ENCODE data around the gene NGF.

NGF gene

GRCh38 chr1:115307661-115308060, 30.4 kb downstream of the NGF start:
- no peak for DNase-seq

GRCh38 chr1:115306146-115306545, 31.9 kb downstream of the NGF start:
- DNase-seq, result no peak

GRCh38 chr1:115303364-115303763, 34.7 kb downstream of the NGF start:
- no peak for DNase-seq

- DNase-seq, result peak; percentile 78
These were observed 35.6 kb downstream of the NGF start for GRCh38 chr1:115302390-115302961.

GRCh38 chr1:115301438-115302020, 36.5 kb downstream of the NGF start:
- DNase-seq, result no peak

- DNase-seq, result peak; percentile 94
These were observed 37.8 kb downstream of the NGF start for GRCh38 chr1:115300087-115300876.

- no peak for DNase-seq
These were observed 38.8 kb downstream of the NGF start for GRCh38 chr1:115299266-115299665.

- DNase-seq, result no peak
These were observed 41.1 kb downstream of the NGF start for GRCh38 chr1:115296981-115297380.

- DNase-seq, result no peak
These were observed 41.9 kb downstream of the NGF start for GRCh38 chr1:115295904-115296696.

- DNase-seq, result no peak
These were observed 44.1 kb downstream of the NGF start for GRCh38 chr1:115293899-115294298.

GRCh38 chr1:115293006-115293405, 45.0 kb downstream of the NGF start:
- DNase-seq, result no peak

GRCh38 chr1:115291741-115292140, 46.3 kb downstream of the NGF start:
- DNase-seq, result no peak

- DNase-seq, result peak; percentile 83
These were observed 48.1 kb downstream of the NGF start for GRCh38 chr1:115289940-115290339.

GRCh38 chr1:115288591-115289198, 49.4 kb downstream of the NGF start:
- DNase-seq, result no peak

- DNase-seq, result no peak
These were observed 51.4 kb downstream of the NGF start for GRCh38 chr1:115286431-115287205.

GRCh38 chr1:115284209-115284608, 53.8 kb downstream of the NGF start:
- no peak for DNase-seq

- no peak for DNase-seq
These were observed 54.3 kb downstream of the NGF start for GRCh38 chr1:115283681-115284146.

GRCh38 chr1:115283249-115283648, 54.8 kb downstream of the NGF start:
- no peak for DNase-seq

GRCh38 chr1:115282807-115283208, 55.2 kb downstream of the NGF start:
- DNase-seq, result no peak

GRCh38 chr1:115281143-115281542, 56.9 kb downstream of the NGF start:
- no peak for DNase-seq

GRCh38 chr1:115280064-115280463, 58.0 kb downstream of the NGF start:
- DNase-seq, result no peak

- DNase-seq, result no peak
These were observed 59.8 kb downstream of the NGF start for GRCh38 chr1:115278211-115278610.
